Smooth muscle cell (in vitro differentiated cells): Measurements from ENCODE around the gene USH2A. TPM values are rescaled to one million over a fixed set of nuclear protein-coding genes. Genes with fewer than 3 reads are reported as not detected.

Experiments
- DNase-seq: peaks from one replicate; lab custom pipeline; 2025; ENCODE audit not compliant: unreplicated experiment; lab: John Stamatoyannopoulos, UW
- H2AFZ ChIP-seq: fragments of 200-600 bp; sonication (generic); 2 replicates; pipeline ENCODE4 v1.6.0; 2016; ENCODE audit warnings: antibody characterized with exemption, low read depth, mild to moderate bottlenecking
- H3F3A ChIP-seq: fragments of 200-600 bp; sonication (generic); 2 replicates; pipeline ENCODE4 v1.6.0; 2017; ENCODE audit warnings: antibody characterized with exemption, low read depth
- H3K27ac ChIP-seq: fragments of 200-600 bp; sonication (generic); 2 replicates; pipeline ENCODE4 v1.5.1; 2016; ENCODE audit warnings: low read depth, mild to moderate bottlenecking
- H3K27me3 ChIP-seq: fragments of 200-600 bp; sonication (generic); 2 replicates; pipeline ENCODE4 v1.6.1; 2016; ENCODE audit warnings: low read depth, mild to moderate bottlenecking
- H3K36me3 ChIP-seq: fragments of 200-600 bp; sonication (generic); 2 replicates; pipeline ENCODE4 v1.5.1; 2016; ENCODE audit warnings: low read depth
- H3K4me1 ChIP-seq: fragments of 200-600 bp; sonication (generic); 2 replicates; pipeline ENCODE4 v1.5.1; 2016; ENCODE audit warnings: low read depth
- H3K4me2 ChIP-seq: fragments of 200-600 bp; sonication (generic); 2 replicates; pipeline ENCODE4 v1.6.0; 2016; ENCODE audit warnings: mild to moderate bottlenecking
- H3K4me3 ChIP-seq: fragments of 200-600 bp; sonication (generic); 2 replicates; pipeline ENCODE4 v1.5.1; 2016; ENCODE audit warnings: mild to moderate bottlenecking
- H3K79me2 ChIP-seq: fragments of 200-600 bp; sonication (generic); 2 replicates; pipeline ENCODE4 v1.6.0; 2016; ENCODE audit warnings: low read depth, mild to moderate bottlenecking
- H3K9ac ChIP-seq: fragments of 200-600 bp; sonication (generic); 2 replicates; pipeline ENCODE4 v1.6.0; 2016; ENCODE audit warnings: low read depth
- H3K9me3 ChIP-seq: fragments of 200-600 bp; sonication (generic); replicated peaks from 2 replicates; pipeline ENCODE4 v1.5.1; 2016; ENCODE audit warnings: low read depth
- H4K20me1 ChIP-seq: fragments of 200-600 bp; sonication (generic); 2 replicates; pipeline ENCODE4 v1.6.0; 2016; ENCODE audit warnings: low read depth
- CTCF ChIP-seq: fragments of 200-600 bp; sonication (generic); IDR thresholded peaks from 2 replicates; pipeline ENCODE4 v1.5.1; 2017; ENCODE audit warnings: borderline replicate concordance, mild to moderate bottlenecking, antibody characterized with exemption; ENCODE audit not compliant: insufficient read depth, poor library complexity, severe bottlenecking
- WGBS: methylation state at CpG from one replicate; pipeline ENCODE4 v1.1.7; 2016; ENCODE audit warnings: low lambda C conversion rate; 5-methylcytosine and 5-hydroxymethylcytosine counted together
- polyA plus RNA-seq: library from polyadenylated mRNA; unstranded; fragments of >200 nt; fragmentation: Nextera tagmentation; extraction: Ambion mirVana; gene quantifications from 2 replicates; pipeline ENCODE4 v1.2.1, GENCODE V29; 2016
- total RNA-seq: library from RNA; depleted of rRNA; stranded (reverse); fragments of >200 nt; gene quantifications from 2 replicates; pipeline ENCODE4 v1.2.3, GENCODE V29; 2014

USH2A gene
- total and polyA plus RNA-seq, 2 experiments from 2014 or later: under 0.01 TPM; not detected in 1

GRCh38 chr1:216462066-216462775 is 39.0 kb upstream of the USH2A start:
- Histone ChIP-seq H3F3A (peaks cover 10% of the 10 kb centered on the region), H3K4me3 (no peak overlapping the region), H3K9me3 (no peaks in the 10 kb centered on the region), H3K9ac (no peak overlapping the region), H3K27me3 (no peaks in the 10 kb centered on the region), H3K79me2 (no peaks in the 10 kb centered on the region), H3K4me2 (peak overlapping the region; percentile 44), H3K4me1 (peaks cover 17% of the 10 kb centered on the region), H3K27ac (peak overlapping the region; percentile 73), H4K20me1 (no peaks in the 10 kb centered on the region), H3K36me3 (no peaks in the 10 kb centered on the region), H2AFZ (no peak overlapping the region)
- no peak for TF ChIP-seq CTCF
- no peak for DNase-seq
- WGBS: 28% methylated on average over 3 of the region's 3 CpGs

GRCh38 chr1:216461466-216461865 is 38.2 kb upstream of the USH2A start:
- peak overlapping the region; percentile 73 for H3K27ac ChIP-seq
- H2AFZ ChIP-seq: no peak overlapping the region
- H3K4me3 ChIP-seq: no peak overlapping the region
- no peaks in the 10 kb centered on the region for H4K20me1 ChIP-seq
- peak overlapping the region; percentile 44 for H3K4me2 ChIP-seq
- peaks cover 22% of the 10 kb centered on the region for H3K4me1 ChIP-seq
- no peaks in the 10 kb centered on the region for H3K36me3 ChIP-seq
- no peak for TF ChIP-seq CTCF
- H3K9ac ChIP-seq: no peak overlapping the region
- no peaks in the 10 kb centered on the region for H3K27me3 ChIP-seq
- no peak for DNase-seq
- no peaks in the 10 kb centered on the region for H3K79me2 ChIP-seq
- no peaks in the 10 kb centered on the region for H3K9me3 ChIP-seq
- H3F3A ChIP-seq: peaks cover 10% of the 10 kb centered on the region

GRCh38 chr1:216459651-216460207 is 36.5 kb upstream of the USH2A start:
- Histone ChIP-seq H3K4me3 (no peak overlapping the region), H3K79me2 (no peaks in the 10 kb centered on the region), H2AFZ (no peak overlapping the region), H3K4me2 (peak overlapping the region; percentile 7), H3F3A (peaks cover 14% of the 10 kb centered on the region), H3K9ac (no peak overlapping the region), H4K20me1 (no peaks in the 10 kb centered on the region), H3K27me3 (no peaks in the 10 kb centered on the region), H3K36me3 (no peaks in the 10 kb centered on the region), H3K27ac (peak overlapping the region; percentile 86), H3K9me3 (no peaks in the 10 kb centered on the region), H3K4me1 (peaks cover 22% of the 10 kb centered on the region)
- TF ChIP-seq CTCF: no peak
- WGBS: 82% methylated on average over 3 of the region's 3 CpGs
- DNase-seq: no peak

- no peak for TF ChIP-seq CTCF
- no peak overlapping the region for H3K4me3 ChIP-seq
Measured at GRCh38 chr1:216458812-216459211, 35.6 kb upstream of the USH2A start.

More at GRCh38 chr1:216458812-216459211, 35.6 kb upstream of the USH2A start:
- Histone ChIP-seq H3K4me2 (peak overlapping the region; percentile 7), H3K27ac (peak overlapping the region; percentile 86), H3K36me3 (no peaks in the 10 kb centered on the region), H2AFZ (no peak overlapping the region), H3K27me3 (no peaks in the 10 kb centered on the region), H3K9me3 (no peaks in the 10 kb centered on the region), H3F3A (peaks cover 14% of the 10 kb centered on the region), H3K9ac (peak overlapping the region; percentile 26), H3K4me1 (peaks cover 18% of the 10 kb centered on the region), H4K20me1 (no peaks in the 10 kb centered on the region), H3K79me2 (no peaks in the 10 kb centered on the region)
- no peak for DNase-seq
